NCI-H510A (cell line): Measurements from ENCODE around the gene ARID3C.
A peak's percentile ranks its signal among the peaks of the same experiment; 100 is the strongest.

Source experiments
- DNase-seq: peaks from one replicate; lab custom pipeline; 2025; lab: John Stamatoyannopoulos, UW

Gene ARID3C

GRCh38 chr9:34628656-34629490 lies at the start of gene ARID3C:
Gene ARID3C, minus strand, starts transcription at chr9:34629066. Its CDS starts 1,052 bp downstream, at chr9:34628014.
- no peak for DNase-seq

- no peak for DNase-seq
These were observed 47.0 kb upstream of the ARID3C start for GRCh38 chr9:34675869-34676268.

- DNase-seq = no peak
These were observed 46.3 kb upstream of the ARID3C start for GRCh38 chr9:34675048-34675714.

GRCh38 chr9:34674440-34674839 lies 45.6 kb upstream of the ARID3C start:
- DNase-seq = no peak

- no peak for DNase-seq
These were observed 42.4 kb upstream of the ARID3C start for GRCh38 chr9:34671307-34671706.

GRCh38 chr9:34669809-34670562 lies 41.1 kb upstream of the ARID3C start:
- DNase-seq = no peak

GRCh38 chr9:34665381-34666250 lies 36.8 kb upstream of the ARID3C start:
- DNase-seq = peak; percentile 90

GRCh38 chr9:34665067-34665380 lies 36.2 kb upstream of the ARID3C start:
- DNase-seq = no peak

- no peak for DNase-seq
These were observed 35.6 kb upstream of the ARID3C start for GRCh38 chr9:34664281-34665066.

GRCh38 chr9:34663303-34663605 lies 34.4 kb upstream of the ARID3C start:
- no peak for DNase-seq

GRCh38 chr9:34662526-34663302 lies 33.8 kb upstream of the ARID3C start, which contains the start of gene CCL27:
Gene CCL27, minus strand, starts transcription at chr9:34662657. Its CDS starts 24 bp downstream, at chr9:34662633.
- DNase-seq = no peak

- no peak for DNase-seq
These were observed 30.9 kb upstream of the ARID3C start for GRCh38 chr9:34659592-34660253.

GRCh38 chr9:34658461-34658860 lies 29.6 kb upstream of the ARID3C start:
- no peak for DNase-seq

- no peak for DNase-seq
These were observed 28.1 kb upstream of the ARID3C start for GRCh38 chr9:34656992-34657391.

GRCh38 chr9:34655394-34655793 lies 26.5 kb upstream of the ARID3C start:
- no peak for DNase-seq

- no peak for DNase-seq
These were observed 25.6 kb upstream of the ARID3C start for GRCh38 chr9:34654323-34655051.

GRCh38 chr9:34653151-34654072 lies 24.5 kb upstream of the ARID3C start:
- no peak for DNase-seq

- DNase-seq = no peak
These were observed 23.7 kb upstream of the ARID3C start for GRCh38 chr9:34652602-34653000.
